Loucy (cell line): Measurements from ENCODE around the gene ANOS1.

Experiments used
- H2AFZ ChIP-seq: fragments of 200-600 bp; sonication (generic); 2 replicates; pipeline ENCODE4 v1.6.0; 2016; ENCODE audit warnings: antibody characterized with exemption, mild to moderate bottlenecking, low read length, moderate library complexity
- H3F3A ChIP-seq: fragments of 200-600 bp; 2 replicates; pipeline ENCODE4 v1.6.0; 2016; ENCODE audit warnings: antibody characterized with exemption, low read depth, mild to moderate bottlenecking
- H3K27me3 ChIP-seq: fragments of 200-600 bp; sonication (generic); 2 replicates; pipeline ENCODE4 v1.6.1; 2014; ENCODE audit warnings: low read length, mild to moderate bottlenecking; ENCODE audit not compliant: insufficient read depth, poor library complexity, severe bottlenecking
- H3K36me3 ChIP-seq: fragments of 200-600 bp; sonication (generic); 2 replicates; pipeline ENCODE4 v1.6.1; 2016; ENCODE audit warnings: low read length; ENCODE audit not compliant: insufficient read depth
- H3K4me1 ChIP-seq: fragments of 200-600 bp; sonication (generic); 2 replicates; pipeline ENCODE4 v1.5.1; 2014; ENCODE audit warnings: low read length, mild to moderate bottlenecking; ENCODE audit not compliant: insufficient read depth, poor library complexity, severe bottlenecking
- H3K4me2 ChIP-seq: fragments of 200-600 bp; sonication (generic); 2 replicates; pipeline ENCODE4 v1.6.0; 2014; ENCODE audit warnings: antibody characterized with exemption, low read length, low read depth, mild to moderate bottlenecking; ENCODE audit not compliant: poor library complexity, severe bottlenecking
- H3K4me3 ChIP-seq: fragments of 200-600 bp; sonication (generic); 2 replicates; pipeline ENCODE4 v1.5.1; 2014; ENCODE audit warnings: low read length, mild to moderate bottlenecking, mixed read lengths; ENCODE audit not compliant: poor library complexity, severe bottlenecking
- H3K79me2 ChIP-seq: fragments of 200-600 bp; sonication (generic); 2 replicates; pipeline ENCODE4 v1.6.1; 2014; ENCODE audit warnings: low read length; ENCODE audit not compliant: insufficient read depth
- H3K9ac ChIP-seq: fragments of 200-600 bp; sonication (generic); 2 replicates; pipeline ENCODE4 v1.6.0; 2014; ENCODE audit warnings: mild to moderate bottlenecking, low read depth, low read length, moderate library complexity; ENCODE audit not compliant: poor library complexity, severe bottlenecking
- H3K9me2 ChIP-seq: fragments of 200-600 bp; sonication (generic); replicated peaks from 2 replicates; pipeline ENCODE4 v1.6.1; 2016; ENCODE audit warnings: low read depth, low read length, mixed read lengths
- H3K9me3 ChIP-seq: fragments of 200-600 bp; sonication (generic); 2 replicates; pipeline ENCODE4 v1.6.1; 2014; ENCODE audit warnings: mild to moderate bottlenecking, antibody characterized with exemption, low read length, low read depth; ENCODE audit not compliant: insufficient read depth
- H4K20me1 ChIP-seq: fragments of 200-600 bp; sonication (generic); 2 replicates; pipeline ENCODE4 v1.6.0; 2014; ENCODE audit warnings: antibody characterized with exemption, low read length, mild to moderate bottlenecking; ENCODE audit not compliant: insufficient read depth, poor library complexity, severe bottlenecking
- EZH2phosphoT487 ChIP-seq: fragments of 200-600 bp; IDR thresholded peaks from 2 replicates; pipeline ENCODE4 v1.6.1; 2018; ENCODE audit warnings: antibody characterized with exemption, mild to moderate bottlenecking, moderate library complexity, borderline replicate concordance
- TF ChIP-seq, protein P1 (sequence below): fragments of 200-600 bp; sonication (generic); conservative IDR thresholded peaks from 2 replicates; pipeline ENCODE4 v1.5.1; 2014; ENCODE audit warnings: mild to moderate bottlenecking, antibody characterized with exemption, low read length

The ANOS1 gene

GRCh38 chrX:8729811-8730210, 2.1 kb downstream of the ANOS1 start:
- Histone ChIP-seq H3K4me2 (no peak overlapping the region), H3K9me2 (no peaks in the 10 kb centered on the region), H3K9ac (no peak overlapping the region), H3F3A (no peaks in the 10 kb centered on the region), H3K79me2 (no peaks in the 10 kb centered on the region), H3K27me3 (no peaks in the 10 kb centered on the region), H3K9me3 (no peaks in the 10 kb centered on the region), H4K20me1 (no peaks in the 10 kb centered on the region), H3K4me3 (no peak overlapping the region), H3K4me1 (no peaks in the 10 kb centered on the region), H2AFZ (no peak overlapping the region), H3K36me3 (no peaks in the 10 kb centered on the region)
- TF ChIP-seq, protein P1, sequence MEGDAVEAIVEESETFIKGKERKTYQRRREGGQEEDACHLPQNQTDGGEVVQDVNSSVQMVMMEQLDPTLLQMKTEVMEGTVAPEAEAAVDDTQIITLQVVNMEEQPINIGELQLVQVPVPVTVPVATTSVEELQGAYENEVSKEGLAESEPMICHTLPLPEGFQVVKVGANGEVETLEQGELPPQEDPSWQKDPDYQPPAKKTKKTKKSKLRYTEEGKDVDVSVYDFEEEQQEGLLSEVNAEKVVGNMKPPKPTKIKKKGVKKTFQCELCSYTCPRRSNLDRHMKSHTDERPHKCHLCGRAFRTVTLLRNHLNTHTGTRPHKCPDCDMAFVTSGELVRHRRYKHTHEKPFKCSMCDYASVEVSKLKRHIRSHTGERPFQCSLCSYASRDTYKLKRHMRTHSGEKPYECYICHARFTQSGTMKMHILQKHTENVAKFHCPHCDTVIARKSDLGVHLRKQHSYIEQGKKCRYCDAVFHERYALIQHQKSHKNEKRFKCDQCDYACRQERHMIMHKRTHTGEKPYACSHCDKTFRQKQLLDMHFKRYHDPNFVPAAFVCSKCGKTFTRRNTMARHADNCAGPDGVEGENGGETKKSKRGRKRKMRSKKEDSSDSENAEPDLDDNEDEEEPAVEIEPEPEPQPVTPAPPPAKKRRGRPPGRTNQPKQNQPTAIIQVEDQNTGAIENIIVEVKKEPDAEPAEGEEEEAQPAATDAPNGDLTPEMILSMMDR = no peak
- TF ChIP-seq EZH2phosphoT487 = no peak

DNA sequence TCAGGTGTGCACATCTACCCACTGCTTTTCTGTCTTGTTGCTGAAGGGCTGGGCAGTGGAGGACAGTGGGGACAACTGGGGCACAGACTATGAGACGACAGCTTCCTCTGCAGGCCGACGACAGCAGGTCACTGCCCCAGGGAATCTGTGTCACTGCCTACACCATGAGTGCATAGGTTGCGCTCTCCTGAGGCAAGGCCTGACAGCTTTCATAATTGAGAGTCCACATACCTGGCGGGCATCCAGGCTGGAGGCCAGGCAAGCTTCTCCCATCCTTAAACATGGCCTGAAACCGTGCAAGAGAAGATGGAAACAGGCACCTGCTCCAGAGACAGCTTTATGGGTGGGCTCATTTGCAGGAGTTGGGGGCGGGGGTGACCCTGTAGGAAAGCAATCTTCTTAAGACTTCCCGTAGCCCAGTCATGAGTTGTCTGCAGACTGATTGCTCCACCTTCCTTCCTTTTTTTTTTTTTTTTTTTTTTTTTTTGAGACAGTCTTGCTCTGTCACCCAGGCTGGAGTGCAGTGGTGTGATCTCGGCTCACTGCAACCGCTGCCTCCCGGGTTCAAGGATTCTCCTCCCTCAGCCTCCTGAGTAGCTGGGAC, 2.9 kb downstream of the ANOS1 start:
- Histone ChIP-seq H3K4me3 (no peak overlapping the region), H3K27me3 (no peaks in the 10 kb centered on the region), H3K79me2 (no peaks in the 10 kb centered on the region), H2AFZ (no peak overlapping the region), H3K9me3 (no peaks in the 10 kb centered on the region), H4K20me1 (no peaks in the 10 kb centered on the region), H3K9me2 (no peaks in the 10 kb centered on the region), H3F3A (no peaks in the 10 kb centered on the region), H3K4me2 (no peak overlapping the region), H3K4me1 (no peaks in the 10 kb centered on the region), H3K36me3 (no peaks in the 10 kb centered on the region), H3K9ac (no peak overlapping the region)
- TF ChIP-seq, protein P1 = no peak
- TF ChIP-seq EZH2phosphoT487 = no peak

DNA sequence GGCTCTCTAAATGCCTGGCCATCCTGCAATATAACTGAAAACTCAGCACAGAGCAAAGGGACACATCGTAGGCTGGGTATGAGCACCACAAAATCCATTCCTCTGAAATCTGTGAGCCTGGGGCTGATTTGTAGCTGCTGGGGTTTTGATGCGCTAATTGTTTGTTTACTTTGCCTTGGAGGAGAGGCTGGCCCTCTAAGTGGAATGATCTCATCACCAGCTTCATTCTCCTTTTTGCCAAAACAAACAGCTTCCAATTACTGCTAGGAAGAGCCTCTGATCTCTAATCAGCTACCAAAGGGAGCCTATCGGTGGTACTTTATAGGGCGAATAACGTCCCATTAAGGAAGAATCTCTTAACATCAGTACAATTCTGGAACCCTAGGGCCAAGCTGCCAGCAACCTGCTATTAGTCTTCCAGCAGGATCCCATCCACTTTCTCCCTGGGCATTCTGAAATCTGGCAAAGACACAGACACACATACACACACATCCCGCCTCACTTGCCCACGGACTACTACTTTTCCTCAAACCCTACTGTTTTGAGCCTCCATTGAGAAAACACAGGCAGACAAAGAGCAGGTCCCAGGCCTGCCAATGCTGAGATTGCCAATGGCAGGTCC, 5.8 kb downstream of the ANOS1 start:
- Histone ChIP-seq H3K79me2 (no peaks in the 10 kb centered on the region), H3K27me3 (no peaks in the 10 kb centered on the region), H3K9me2 (no peaks in the 10 kb centered on the region), H3K4me2 (no peak overlapping the region), H3K4me1 (no peaks in the 10 kb centered on the region), H3F3A (no peaks in the 10 kb centered on the region), H3K9me3 (no peaks in the 10 kb centered on the region), H2AFZ (no peak overlapping the region), H3K4me3 (no peak overlapping the region), H3K36me3 (no peaks in the 10 kb centered on the region), H3K9ac (no peak overlapping the region), H4K20me1 (no peaks in the 10 kb centered on the region)
- no peak for TF ChIP-seq EZH2phosphoT487
- TF ChIP-seq, protein P1 = no peak
